Uterus (tissue), 2 donors: ENCODE data around the gene GDE1.

ENCODE experiments used
- POLR2A ChIP-seq, 2 donors: fragments of 450-650 bp; IDR thresholded peaks; one replicate each; pipeline ENCODE4 v1.6.1; 2016; ENCODE audit warnings: antibody characterized with exemption in 2 of 2, mild to moderate bottlenecking in 1 of 2, moderate library complexity in 1 of 2
- TF ChIP-seq, protein P1 (sequence below), 4 experiments: fragments of 200-600 bp in 2 of 4; fragments of 450-650 bp in 2 of 4; sonication (generic) in 2 of 4; IDR thresholded peaks; one replicate each; pipeline ENCODE4 v1.5.1; 2016 to 2019; ENCODE audit warnings: antibody characterized with exemption in 4 of 4, mild to moderate bottlenecking in 2 of 4, moderate library complexity in 1 of 4

DNA sequence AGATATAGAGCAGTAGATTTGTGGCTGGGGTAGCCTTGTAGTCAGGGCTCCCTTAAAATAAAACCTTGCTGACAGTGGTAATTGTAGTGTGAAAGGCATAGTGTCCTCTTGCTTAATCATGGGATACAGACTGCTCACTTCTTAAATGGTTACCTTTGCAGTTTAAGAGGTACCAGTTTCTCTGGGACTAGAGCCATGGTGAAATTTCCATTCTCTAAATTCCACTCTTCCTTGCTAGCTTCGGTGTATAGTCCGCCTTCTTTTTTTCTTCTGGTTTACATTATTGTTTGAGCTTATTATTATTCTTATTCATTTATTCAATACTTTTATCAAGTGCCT, 3.5 kb upstream of the GDE1 start:
- TF ChIP-seq, protein P1, sequence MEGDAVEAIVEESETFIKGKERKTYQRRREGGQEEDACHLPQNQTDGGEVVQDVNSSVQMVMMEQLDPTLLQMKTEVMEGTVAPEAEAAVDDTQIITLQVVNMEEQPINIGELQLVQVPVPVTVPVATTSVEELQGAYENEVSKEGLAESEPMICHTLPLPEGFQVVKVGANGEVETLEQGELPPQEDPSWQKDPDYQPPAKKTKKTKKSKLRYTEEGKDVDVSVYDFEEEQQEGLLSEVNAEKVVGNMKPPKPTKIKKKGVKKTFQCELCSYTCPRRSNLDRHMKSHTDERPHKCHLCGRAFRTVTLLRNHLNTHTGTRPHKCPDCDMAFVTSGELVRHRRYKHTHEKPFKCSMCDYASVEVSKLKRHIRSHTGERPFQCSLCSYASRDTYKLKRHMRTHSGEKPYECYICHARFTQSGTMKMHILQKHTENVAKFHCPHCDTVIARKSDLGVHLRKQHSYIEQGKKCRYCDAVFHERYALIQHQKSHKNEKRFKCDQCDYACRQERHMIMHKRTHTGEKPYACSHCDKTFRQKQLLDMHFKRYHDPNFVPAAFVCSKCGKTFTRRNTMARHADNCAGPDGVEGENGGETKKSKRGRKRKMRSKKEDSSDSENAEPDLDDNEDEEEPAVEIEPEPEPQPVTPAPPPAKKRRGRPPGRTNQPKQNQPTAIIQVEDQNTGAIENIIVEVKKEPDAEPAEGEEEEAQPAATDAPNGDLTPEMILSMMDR (IDR thresholded peaks at IDR 0.05): no peak
- no peak for TF ChIP-seq POLR2A (IDR thresholded peaks at IDR 0.05)
